VCaP (cell line): ENCODE data around the gene MDM2.
"Not testable (repeated sequence)": the region's sequence is repeated elsewhere in the genome, so short reads cannot be mapped to it uniquely, and the experiment has no call there.

Source experiments
- H3K27ac ChIP-seq: fragments of 450-650 bp; 2 replicates; pipeline ENCODE4 v1.5.1; 2017
- TF ChIP-seq, protein P1 (sequence below): fragments of 450-650 bp; conservative IDR thresholded peaks from 2 replicates; pipeline ENCODE4 v1.5.1; 2017; ENCODE audit warnings: mild to moderate bottlenecking, moderate library complexity

Gene MDM2

DNA sequence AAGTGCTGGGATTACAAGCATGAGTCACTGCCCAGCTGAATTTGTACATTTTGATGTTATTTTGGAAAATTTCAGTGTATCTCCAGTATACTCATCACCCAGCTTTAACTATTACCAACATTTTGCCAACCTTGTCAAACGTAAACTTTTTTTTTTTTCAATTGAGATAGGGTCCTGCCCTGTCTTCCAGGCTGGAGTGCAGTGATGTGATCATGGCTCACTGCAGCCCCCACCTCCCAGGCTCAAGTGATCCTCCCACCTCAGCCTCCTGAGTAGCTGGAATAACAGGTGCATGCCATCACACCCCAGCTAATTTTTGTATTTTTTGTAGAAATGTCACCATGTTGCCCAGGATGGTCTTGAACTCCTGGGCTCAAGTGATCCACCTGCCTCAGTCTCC lies 29.2 kb downstream of the MDM2 start:
- no peak overlapping the region for H3K27ac ChIP-seq
- TF ChIP-seq, protein P1, sequence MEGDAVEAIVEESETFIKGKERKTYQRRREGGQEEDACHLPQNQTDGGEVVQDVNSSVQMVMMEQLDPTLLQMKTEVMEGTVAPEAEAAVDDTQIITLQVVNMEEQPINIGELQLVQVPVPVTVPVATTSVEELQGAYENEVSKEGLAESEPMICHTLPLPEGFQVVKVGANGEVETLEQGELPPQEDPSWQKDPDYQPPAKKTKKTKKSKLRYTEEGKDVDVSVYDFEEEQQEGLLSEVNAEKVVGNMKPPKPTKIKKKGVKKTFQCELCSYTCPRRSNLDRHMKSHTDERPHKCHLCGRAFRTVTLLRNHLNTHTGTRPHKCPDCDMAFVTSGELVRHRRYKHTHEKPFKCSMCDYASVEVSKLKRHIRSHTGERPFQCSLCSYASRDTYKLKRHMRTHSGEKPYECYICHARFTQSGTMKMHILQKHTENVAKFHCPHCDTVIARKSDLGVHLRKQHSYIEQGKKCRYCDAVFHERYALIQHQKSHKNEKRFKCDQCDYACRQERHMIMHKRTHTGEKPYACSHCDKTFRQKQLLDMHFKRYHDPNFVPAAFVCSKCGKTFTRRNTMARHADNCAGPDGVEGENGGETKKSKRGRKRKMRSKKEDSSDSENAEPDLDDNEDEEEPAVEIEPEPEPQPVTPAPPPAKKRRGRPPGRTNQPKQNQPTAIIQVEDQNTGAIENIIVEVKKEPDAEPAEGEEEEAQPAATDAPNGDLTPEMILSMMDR = no peak

DNA sequence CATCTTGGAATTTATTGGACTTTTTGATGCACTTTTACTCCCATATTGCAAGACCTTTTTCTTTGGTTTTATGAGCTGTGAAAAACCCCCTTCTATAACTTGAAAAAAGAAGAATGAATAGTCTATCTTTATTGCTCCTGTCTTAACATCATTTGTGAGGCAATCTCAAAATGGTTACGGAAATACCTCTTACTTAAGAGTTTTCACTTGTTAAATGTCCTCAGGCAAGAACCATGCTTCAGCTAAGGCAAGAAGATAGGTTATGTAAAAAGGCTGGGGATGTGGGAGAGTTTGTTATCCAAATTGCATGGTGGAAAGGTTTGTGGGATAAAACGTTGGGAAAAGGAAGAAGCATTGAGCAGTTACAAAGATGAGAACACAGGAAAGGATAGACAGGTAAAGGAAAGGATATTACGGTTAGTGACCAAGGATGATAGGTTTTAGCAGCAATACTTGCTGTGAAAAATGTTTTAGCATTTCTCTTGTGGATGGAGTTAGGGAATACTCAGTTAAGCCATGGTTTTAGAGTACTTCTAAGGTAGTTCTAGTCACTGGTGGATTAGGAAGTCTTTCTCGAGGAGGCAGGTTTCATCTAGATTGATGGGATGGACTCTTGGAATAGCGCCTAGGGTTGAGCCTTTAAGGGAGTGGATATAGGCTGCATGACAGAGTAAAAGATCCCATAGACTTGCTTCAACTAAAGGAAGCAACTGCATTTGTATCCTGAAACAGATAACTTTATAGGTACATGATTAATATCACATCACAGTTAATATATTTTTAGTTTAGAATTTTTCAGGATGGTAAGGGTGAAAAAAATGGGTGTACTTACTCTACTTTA lies 30.3 kb downstream of the MDM2 start:
- TF ChIP-seq, protein P1 = no peak
- H3K27ac ChIP-seq = no peak overlapping the region

DNA sequence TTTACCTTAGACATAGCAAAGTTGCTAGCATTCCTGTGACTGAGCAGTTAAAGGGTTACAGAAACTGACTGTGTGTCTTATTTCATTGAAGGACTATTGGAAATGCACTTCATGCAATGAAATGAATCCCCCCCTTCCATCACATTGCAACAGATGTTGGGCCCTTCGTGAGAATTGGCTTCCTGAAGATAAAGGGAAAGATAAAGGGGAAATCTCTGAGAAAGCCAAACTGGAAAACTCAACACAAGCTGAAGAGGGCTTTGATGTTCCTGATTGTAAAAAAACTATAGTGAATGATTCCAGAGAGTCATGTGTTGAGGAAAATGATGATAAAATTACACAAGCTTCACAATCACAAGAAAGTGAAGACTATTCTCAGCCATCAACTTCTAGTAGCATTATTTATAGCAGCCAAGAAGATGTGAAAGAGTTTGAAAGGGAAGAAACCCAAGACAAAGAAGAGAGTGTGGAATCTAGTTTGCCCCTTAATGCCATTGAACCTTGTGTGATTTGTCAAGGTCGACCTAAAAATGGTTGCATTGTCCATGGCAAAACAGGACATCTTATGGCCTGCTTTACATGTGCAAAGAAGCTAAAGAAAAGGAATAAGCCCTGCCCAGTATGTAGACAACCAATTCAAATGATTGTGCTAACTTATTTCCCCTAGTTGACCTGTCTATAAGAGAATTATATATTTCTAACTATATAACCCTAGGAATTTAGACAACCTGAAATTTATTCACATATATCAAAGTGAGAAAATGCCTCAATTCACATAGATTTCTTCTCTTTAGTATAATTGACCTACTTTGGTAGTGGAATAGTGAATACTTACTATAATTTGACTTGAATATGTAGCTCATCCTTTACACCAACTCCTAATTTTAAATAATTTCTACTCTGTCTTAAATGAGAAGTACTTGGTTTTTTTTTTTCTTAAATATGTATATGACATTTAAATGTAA lies 31.5 kb downstream of the MDM2 start:
- TF ChIP-seq, protein P1 = no peak

DNA sequence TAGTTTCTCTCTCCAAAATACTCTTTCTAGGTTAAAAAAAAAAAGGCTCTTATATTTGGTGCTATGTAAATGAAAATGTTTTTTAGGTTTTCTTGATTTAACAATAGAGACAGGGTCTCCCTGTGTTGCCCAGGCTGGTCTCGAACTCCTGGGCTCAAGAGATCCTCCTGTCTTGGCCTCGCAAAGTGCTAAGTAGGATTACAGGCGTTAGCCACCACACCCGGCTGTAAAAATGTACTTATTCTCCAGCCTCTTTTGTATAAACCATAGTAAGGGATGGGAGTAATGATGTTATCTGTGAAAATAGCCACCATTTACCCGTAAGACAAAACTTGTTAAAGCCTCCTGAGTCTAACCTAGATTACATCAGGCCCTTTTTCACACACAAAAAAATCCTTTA lies 33.2 kb downstream of the MDM2 start:
- not testable (repeated sequence) for H3K27ac ChIP-seq

More for the DNA sequence above, 31.5 kb downstream of the MDM2 start:
- no peak overlapping the region for H3K27ac ChIP-seq

DNA sequence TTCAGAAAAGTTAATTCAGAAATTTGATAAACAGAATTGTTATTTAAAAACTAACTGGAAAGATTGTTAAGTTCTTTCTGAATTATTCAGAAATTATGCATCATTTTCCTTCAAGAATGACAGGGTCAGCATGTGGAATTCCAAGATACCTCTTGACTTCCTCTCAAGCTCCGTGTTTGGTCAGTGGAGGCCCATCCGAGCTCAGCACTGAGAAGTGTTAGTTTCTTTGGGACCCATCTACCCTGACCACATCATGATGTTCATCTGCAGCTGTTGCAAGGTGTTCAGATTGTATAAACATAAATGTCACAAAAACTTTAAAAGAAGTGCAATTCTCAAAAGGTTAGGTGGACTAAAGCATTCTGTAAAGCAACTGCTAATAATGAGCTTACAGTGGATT lies 33.7 kb downstream of the MDM2 start:
- no peak overlapping the region for H3K27ac ChIP-seq
- TF ChIP-seq, protein P1 = no peak

DNA sequence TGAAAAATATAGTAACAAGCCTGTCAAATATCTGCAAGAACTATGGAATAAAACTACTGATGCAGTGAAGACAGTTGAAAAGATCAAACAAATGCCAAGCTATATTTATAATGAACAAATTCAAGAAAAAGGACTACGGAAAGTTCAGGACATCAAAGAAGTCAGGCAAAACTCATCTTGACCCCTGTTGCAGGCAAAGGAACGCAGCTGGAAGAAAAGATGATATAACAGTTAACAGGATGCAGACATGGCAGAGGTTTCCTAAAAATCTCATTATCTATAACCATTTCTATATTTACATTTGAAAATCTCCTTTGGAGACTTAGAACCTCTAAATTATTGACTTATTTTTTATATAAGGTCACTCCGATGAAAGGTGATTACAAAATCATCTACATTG lies 34.1 kb downstream of the MDM2 start:
- TF ChIP-seq, protein P1 = no peak
- H3K27ac ChIP-seq = no peak overlapping the region

DNA sequence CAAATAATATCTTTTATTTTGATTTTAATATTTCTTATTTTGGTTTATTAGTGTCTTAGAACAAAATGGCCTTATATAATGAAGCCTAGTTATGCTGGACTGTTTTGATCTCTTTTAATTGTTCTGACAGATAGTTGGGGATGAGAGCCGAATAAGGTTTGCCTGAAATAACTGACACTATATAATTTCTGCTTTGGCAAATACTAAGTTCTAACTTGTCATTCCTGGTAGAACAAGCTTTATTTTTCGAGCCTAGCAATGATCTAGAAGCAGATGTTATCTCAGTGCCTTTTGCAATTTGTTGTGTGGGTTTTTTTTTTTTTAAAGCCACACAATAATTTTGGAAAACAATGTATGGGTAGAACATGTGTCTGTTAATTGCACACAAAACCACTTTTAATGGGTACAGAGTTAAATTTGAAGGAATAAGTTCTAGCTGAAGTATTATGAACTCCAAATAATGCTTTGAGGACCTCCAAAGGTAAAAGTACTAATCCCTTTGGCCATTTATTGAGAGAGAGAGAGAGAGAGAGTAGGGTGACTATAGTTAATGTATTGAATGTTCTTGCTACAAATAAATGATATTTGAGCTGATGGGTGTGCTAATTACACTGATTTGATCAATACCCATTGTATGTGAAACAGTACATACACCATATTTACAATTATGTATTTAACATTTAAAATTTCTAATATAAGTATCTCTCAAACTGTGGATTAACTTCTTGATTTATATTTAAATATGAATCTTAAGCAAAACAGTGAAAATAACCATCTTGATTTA lies 35.0 kb downstream of the MDM2 start:
- TF ChIP-seq, protein P1 = no peak
- no peak overlapping the region for H3K27ac ChIP-seq
